Subcutaneous adipose tissue (tissue), 4 donors: ENCODE results near the gene PLEKHG4B. TPM values are rescaled to one million over a fixed set of nuclear protein-coding genes. Genes with fewer than 3 reads are reported as not detected.

Experiments
- CTCF ChIP-seq: fragments of 450-650 bp; IDR thresholded peaks from one replicate; pipeline ENCODE4 v1.5.1; 2016; ENCODE audit warnings: low read depth, mild to moderate bottlenecking, control low read depth, antibody characterized with exemption, moderate library complexity
- total RNA-seq, 4 donors: library from RNA; depleted of rRNA; stranded (reverse); fragments of >200 nt; gene quantifications; one replicate each; pipeline ENCODE4 v1.1.0, GENCODE V29; 2016

Gene PLEKHG4B
- total RNA-seq, 4 donors from 2014 or later: under 0.01 TPM; not detected in 3

- no peak for TF ChIP-seq CTCF
Observed at GRCh38 chr5:173392-174290, 81.7 kb downstream of the PLEKHG4B start.

- TF ChIP-seq CTCF: no peak
Observed at GRCh38 chr5:174291-174600, 82.3 kb downstream of the PLEKHG4B start.

- TF ChIP-seq CTCF: no peak
Observed at GRCh38 chr5:174876-175465, 83.0 kb downstream of the PLEKHG4B start.

- TF ChIP-seq CTCF: no peak
Observed at GRCh38 chr5:176296-176823, 84.4 kb downstream of the PLEKHG4B start.

GRCh38 chr5:178110-178509 lies 86.1 kb downstream of the PLEKHG4B start:
- TF ChIP-seq CTCF: no peak

GRCh38 chr5:179401-179800 lies 87.4 kb downstream of the PLEKHG4B start:
- TF ChIP-seq CTCF: no peak

- TF ChIP-seq CTCF: no peak
Observed at GRCh38 chr5:180286-180918, 88.4 kb downstream of the PLEKHG4B start.
